ENCODE results near the gene KDM6B.

- TF ChIP-seq EZH2 (optimal IDR thresholded peaks at IDR 0.05; ENCODE audit: low read depth, low read length) (no peak), CTCF (IDR thresholded peaks at IDR 0.05; ENCODE audit: low read length) (no peak)
These were observed 19.6 kb downstream of the KDM6B start for GRCh38 chr17:7853691-7854038.

Measured in MM.1S (cell line).